Activated naive CD4-positive, alpha-beta T cell treated with anti-CD3 and anti-CD28 coated beads, Interleukin-2, amount 50 U/mL, for 16 hours (primary cell): ENCODE measurements around the gene TAF8.
A peak's percentile ranks its signal among the peaks of the same experiment; 100 is the strongest.
"Not testable (repeated sequence)": the region's sequence is repeated elsewhere in the genome, so short reads cannot be mapped to it uniquely, and the experiment has no call there.

Source experiments
- DNase-seq: peaks from one replicate; pipeline ENCODE4 v3.0.0-alpha.2; 2020

Gene TAF8, protein sequence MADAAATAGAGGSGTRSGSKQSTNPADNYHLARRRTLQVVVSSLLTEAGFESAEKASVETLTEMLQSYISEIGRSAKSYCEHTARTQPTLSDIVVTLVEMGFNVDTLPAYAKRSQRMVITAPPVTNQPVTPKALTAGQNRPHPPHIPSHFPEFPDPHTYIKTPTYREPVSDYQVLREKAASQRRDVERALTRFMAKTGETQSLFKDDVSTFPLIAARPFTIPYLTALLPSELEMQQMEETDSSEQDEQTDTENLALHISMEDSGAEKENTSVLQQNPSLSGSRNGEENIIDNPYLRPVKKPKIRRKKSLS

DNA sequence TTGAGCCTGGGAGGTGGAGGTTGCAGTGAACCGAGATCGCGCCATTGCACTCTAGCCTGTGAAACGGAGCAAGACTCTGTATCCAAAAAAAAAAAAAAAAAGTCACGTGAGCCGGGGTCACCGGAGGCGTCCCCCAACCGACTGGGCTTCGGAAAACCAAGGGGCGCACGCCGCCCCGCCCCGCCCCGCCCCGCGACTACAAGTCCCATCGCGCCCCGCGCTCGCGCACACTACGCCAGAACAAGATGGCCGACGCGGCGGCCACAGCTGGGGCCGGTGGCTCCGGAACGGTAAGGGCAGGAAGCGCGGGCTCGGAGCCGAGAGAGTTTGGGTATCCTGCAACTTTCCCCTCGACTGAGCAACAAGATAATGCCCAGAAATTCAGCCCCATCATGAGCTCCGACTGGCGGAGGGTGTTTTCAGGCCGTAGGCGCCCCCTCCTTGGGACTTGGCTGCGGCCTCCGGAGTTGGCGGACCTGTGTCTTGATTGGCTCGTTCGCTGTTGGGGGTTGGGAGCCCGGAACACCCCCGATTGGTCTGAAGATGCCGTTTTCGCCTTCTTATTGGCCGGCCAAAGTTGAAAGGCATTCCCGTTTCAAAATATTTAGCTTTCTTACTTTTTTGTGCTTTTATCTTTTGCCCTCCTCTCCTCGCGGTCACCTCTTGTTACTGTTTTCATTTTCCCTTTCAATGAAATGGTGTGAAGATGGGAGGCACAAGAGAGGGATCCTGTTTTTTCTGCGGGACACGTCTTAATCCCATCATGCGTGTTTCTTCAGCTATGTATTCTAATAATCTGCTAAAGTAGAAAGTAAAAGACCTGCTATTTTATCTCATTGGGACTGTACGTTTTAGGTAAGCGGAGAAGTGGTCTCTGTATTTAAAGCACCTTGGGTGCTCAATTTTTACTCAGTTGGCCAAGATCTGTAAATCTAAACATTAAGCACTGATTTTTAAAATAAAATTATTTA, at the start of gene TAF8:
TSS of gene TAF8 (plus strand) at position 228 of the 971 bp plus-strand sequence. CDS start at position 246, 18 bp downstream.
- DNase-seq, result peak; percentile 91

DNA sequence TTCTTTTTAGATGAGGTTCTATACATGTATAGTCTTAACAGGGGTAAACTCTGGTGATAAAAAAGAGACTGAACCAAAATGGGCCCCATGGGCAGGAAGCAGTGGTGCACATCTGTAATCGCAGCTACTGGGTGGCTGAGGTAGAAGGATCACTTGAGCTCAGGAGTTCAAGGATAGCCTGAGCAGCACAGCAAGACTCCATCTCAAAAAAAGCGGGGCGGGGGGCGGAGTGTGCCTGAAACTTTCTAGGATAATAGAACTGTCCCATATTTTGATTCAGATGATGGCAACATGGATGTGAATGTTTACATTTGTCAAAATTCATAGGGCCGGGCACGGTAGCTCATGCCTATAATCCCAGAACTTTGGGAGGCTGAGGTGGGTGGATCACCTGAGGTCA, 48.8 kb upstream of the TAF8 start:
- DNase-seq, result no peak

DNA sequence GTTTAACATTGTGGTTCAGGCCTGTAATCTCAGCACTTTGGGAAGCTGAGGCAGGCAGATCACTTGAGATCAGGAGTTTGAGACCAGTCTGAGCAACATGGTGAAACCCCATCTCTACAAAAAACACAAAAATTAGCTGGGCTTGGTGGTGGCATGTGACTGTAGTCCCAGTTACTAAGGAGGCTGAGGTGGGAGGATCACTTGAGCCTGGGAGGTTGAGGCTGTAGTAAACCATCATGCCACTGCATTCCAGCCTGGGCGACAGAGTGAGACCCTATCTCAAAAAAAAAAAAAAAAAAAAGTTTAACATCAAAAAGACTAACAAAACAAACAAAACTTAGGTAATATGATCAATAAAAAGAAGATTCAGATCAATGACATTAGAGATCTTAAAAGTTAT, 46.7 kb upstream of the TAF8 start:
- not testable (repeated sequence) for DNase-seq

DNA sequence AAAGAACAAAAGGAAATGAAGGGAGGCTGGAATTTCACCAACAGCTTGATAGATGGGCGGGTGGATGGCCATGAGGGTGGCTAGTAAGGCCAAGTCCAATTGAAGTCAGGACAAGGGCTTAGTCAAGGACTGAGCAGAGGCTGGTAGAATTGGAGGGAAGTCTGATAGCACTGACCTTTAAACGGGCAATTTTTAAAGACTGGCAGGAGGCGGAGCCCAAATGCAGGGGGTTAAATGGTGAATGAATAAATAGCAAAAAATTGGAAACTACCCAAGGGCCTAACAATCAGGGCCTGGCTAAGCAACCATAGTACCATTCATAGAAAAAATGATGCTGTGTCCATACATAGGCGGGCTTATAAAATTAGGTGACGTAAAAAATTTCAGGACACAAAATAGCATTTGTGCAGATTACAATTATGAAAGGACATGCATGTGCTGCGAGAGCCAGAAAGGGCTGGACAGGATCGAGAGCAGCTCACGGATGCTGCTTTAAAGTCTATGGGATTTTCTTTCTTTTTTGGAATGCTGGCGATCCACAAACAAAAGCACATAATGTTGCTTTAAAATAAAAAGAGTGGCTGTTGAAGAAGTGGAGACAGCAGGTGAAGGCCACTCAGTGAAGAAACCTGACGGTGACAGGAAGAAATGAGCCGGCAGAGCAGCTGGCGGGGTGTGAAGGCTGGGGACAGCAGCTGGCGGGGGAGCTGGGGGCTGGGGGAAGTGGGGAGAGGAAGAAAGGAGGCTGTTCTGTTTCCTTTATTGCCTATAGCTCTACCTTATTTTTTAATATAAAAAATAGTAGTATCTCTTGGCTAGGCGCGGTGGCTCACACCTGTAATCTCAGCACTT, 42.8 kb upstream of the TAF8 start:
- peak; percentile 46 for DNase-seq

DNA sequence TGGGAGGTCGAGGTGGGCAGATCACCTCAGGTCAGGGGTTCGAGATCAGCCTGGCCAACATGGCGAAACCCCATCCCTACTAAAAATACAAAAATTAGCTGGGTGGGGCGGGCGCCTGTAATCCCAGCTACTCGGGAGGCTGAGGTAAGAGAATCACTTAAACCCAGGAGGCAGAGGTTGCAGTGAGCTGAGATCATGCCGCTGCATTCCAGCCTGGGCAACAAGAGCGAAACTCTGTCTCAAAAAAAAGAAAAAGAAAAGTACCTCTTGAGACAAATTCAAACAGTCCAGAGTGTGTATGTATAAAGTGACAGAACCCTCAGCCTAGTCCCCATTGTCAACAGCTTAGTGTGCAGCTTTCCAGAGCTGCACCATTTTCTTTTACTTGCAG, 42.2 kb upstream of the TAF8 start:
- not testable (repeated sequence) for DNase-seq

DNA sequence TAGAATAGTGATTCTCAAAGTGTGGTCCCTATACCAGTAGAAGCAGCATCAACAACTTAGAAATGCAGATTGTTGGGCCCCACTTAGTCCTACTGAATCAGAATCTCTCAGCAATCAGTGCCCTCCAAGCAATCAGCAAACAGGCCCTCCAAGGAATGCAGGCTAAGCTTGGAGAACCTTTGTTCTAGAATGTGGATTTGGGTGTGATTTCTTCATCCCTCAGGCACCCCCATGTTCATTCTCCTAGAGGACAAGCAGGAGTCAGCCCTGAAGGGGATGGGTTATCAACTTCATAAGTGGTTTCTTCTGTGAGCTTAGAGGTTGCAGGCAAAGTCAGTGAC, 40.5 kb upstream of the TAF8 start:
- DNase-seq, result no peak

DNA sequence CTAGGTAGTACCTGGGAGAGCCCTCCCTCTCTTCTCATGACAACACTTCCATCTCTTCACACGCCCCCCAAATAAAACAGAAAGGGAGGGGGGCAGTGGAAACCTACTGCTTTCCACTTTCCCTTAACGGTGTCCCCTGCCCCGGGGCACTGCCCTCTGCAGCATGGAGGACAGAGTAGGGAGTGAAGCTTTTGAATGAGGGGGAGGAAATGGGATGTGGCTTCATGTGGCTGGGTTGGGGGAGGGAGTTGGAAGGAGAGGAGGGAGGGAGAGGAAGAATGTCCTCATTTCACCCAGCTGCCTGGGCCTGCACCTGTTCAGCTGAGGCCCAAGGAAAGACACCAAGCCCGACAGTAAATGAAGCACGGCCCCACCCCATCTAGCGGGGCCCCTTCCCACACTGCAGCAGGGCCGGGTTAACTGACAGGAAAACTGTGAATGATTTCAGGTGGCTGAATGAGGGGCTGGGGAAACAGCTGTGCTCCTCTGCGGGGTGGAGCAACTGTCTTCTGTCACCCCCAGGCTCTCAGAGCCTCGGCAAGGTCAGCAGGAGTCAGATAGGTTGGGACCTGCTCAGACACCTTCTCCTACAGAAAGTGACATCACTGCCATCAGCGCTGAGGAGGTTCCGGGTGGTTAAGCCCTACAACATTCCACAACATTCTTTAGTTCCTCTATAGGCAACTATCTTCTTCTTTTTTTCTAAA, 40.0 kb upstream of the TAF8 start:
- DNase-seq, result peak; percentile 12

DNA sequence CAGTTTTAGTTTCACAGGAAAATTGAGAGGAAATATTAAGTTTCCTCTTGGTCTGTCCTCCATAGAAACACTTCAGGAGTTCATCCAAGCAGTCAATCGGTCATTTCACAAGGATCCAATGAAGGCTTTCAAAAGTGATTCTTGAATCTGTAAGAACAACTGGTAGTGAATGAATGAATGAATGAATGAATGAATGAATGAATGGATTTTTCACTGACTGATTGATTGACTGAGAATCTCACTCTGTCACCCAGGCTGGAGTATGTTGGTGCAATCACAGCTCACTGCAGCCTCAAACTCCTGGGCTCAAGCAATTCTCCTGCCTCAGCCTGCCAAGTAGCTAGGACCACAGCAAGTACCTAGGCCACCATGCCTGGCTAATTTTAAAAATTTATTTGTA, 39.4 kb upstream of the TAF8 start:
- no peak for DNase-seq

DNA sequence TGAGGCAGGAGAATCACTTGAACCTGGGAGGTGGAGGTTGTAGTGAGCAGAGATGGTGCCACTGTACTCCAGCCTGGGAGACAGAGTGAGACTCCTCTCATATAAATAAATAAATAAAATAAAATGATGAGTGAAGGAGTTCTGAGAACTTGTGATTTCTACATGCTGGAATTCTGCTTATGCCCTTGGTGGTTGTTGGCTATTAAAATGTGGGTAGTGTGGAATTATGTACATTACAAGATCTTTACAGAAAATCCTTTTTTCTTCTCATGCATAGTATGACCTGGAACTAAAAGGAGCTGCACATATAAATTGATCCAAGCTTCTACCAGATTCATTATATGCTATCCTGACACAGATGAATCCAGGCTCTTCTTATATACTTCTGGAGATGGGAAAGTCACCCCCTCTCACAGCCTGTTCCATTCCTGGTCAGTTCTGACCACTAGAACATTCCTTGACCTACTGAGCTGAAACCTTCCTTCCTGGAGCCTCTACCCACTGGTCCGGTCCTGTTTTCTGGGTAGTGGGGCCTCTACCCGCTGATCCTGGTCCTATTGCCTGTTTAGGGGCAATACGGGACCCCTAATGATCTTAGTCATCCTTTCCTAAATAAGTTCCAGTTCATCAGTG, 37.7 kb upstream of the TAF8 start:
- DNase-seq, result no peak

DNA sequence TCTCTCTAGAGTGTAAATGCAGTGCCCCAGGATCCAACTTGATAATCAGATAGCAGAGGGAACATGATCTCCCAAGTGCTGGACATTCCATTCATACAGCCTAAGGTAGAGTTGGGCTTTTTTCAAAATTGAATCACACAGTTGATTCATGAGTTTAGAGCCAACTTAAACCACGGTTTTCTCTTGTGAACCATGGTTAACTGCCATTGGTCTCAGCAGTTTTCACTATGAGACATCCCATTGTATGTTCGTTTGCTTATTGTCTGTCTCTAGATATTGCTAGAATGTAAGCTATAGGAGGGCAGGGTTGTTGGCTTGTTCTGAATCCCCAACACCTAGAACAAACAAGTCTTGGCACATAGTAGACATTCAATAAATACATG, 37.2 kb upstream of the TAF8 start:
- no peak for DNase-seq

DNA sequence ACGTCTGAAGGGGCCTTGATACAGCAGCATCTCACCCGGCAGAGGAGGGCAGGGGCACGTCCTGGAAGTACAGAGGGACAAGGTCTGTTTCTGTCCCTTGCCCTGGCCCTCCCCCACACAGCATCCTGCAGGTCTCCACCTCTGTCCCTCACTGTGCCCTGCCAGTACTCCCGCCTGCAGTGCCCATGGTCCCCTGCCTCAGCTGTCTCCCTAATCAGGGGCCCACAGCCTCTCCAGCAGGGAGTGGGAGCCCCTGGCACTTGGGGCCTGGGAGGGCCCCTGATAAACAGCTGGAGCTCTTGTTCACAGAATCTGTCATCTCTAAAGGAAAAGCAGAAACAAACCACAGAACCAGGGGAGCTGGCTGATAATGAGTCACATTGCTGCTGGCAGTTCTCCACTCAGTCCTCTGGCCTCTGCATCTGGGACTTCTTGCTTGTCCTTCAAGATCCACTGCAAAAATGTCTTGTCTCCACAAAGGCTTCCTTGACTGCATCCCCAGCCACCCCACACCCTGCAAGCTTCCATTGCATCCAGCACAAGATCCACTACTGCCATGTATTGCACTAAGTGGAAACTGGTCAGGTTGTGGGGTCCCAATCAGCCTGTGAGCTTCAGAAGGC, 33.2 kb upstream of the TAF8 start:
- DNase-seq, result peak; percentile 22

DNA sequence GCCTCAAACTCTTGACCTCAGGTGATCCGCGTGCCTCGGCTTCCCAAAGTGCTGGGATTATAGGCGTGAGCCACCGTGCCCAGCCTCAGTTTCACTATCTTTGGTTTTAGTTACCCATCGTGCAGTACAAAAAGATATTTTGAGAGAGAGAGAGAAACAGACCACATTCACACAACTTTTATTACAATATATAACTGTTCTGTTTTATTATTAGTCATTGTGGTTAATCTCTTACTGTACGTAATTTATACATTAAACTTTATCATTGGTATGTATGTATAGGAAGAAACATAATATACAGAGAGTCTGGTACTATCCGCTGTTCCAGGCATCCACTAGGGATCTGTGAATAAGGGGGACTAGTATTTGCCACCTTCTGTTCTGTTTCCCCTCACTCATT, 29.4 kb upstream of the TAF8 start:
- no peak for DNase-seq

DNA sequence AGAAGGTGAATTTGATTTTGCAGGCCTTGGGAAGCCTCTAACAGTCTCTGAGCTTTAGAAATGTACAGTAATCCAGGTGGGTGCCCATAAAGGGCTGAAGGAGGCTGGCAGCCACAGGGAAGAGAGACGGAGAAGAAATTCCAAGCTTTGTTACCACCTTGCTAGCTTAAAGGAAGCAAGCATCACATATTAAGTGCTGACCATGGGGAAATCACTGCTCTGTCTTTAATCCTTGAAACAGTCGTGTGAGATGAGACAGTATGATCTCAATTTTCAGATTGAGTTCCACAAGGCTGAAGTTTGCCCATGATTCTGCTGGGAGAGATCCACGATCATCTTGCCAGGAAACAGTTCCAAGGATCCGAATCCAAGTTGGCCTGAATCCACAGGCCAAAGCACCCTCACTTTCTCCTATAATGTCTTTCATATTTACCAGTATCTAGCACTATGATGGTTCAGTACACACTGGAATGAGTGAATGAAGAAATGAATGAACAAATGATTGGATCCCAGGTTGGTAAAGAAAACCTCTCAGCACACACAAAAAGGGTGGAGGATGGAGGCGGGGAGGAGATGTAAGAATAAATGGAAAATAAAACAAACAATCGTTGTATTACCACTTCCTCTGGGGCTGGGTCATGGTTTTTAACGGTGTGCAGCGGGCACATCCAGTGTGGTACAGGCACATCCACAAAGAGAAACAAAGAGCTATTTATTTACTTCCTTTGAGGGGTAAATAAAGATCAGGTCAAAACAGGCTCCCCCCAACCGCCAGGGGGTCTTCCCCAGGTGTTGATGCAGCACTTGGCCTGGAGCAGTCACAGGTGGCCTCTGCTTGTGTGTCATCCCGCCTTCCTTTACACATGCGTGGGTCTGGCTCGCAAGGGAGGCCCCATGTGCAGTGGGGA, 28.2 kb upstream of the TAF8 start:
- peak; percentile 74 for DNase-seq

DNA sequence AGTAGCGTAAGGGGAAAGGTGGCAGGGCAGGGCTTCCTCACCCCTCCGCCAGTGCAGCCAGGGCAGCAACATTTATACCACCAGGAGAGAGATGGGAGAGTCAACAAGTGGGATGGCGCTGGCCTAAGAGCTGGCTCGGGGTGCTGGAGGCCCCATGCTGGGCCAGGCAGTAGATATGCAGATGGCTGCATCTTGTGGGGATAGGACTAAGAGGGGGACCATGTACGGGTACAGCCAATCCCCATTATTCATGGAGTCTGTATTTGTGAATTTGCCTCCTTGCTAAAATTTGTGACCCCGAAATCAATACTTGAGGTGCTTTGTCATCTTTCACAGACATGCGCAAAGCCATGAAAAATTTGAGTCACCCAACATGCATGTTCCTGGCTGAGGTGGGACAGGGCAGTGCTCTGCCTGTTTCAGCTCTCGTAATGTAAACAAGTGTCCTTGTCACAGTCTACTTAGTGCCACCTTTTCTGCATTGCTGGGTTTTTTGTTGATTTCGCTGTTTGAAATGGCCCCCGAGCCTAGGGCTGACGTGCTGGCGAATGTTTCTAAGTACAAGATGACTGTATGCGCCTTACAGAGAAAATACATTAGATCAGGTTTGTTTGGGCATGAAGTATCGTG, 27.5 kb upstream of the TAF8 start:
- DNase-seq, result peak; percentile 24

DNA sequence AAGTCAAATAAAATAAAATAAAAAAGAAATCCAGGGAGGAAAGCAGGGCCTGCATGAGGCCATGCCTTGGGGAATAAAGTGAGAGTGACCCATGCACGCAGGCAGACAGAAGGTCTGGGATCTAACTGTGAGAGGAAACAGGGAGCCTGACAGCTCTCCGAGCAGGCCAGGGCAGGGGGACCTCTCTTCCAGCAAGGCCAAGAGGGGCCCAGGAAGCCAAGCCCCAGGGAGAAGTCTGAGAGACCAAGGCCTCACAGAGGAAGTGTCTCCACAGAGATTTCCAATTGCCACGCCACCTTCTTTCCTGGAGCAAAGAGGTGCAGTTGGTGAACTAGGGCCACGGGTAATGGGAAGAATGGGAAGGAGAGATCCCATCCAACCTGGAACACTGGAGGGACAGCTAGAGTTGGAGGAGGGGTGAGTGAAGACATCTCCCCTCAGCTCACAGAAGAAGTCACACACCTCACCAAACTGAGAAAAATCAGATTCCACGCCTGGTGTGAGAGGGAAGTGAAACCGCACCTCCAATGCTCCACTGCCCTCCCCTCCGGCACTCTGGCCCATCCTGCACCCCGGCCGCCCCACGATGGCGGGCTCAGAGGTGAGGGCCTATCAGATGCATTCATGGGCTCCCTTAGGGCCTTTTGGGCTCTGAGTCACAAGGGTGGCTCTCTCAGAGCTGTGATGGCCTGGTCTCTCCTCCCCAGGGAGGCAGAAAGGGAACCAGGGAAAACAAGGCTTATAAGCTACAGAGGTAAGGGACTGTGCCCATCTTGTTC, 25.1 kb upstream of the TAF8 start:
- no peak for DNase-seq

DNA sequence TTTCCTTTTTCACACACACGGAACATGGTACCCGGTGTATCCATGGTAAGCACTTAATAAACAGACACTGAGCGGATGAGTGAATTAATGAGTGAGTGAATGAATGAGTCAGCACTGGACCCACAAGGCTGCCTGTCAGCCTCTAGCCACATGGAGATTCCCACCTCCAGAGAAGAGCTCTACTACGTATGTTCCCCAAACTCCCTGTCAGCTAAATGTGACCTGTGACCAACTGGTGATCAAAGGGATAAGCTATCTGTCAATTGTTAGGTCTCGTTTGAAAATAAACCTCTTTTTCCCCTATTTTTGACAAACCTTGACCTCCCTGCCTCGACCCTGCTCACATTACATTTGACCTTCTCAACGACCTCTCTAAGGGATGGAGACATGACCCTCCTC, 24.5 kb upstream of the TAF8 start:
- no peak for DNase-seq

DNA sequence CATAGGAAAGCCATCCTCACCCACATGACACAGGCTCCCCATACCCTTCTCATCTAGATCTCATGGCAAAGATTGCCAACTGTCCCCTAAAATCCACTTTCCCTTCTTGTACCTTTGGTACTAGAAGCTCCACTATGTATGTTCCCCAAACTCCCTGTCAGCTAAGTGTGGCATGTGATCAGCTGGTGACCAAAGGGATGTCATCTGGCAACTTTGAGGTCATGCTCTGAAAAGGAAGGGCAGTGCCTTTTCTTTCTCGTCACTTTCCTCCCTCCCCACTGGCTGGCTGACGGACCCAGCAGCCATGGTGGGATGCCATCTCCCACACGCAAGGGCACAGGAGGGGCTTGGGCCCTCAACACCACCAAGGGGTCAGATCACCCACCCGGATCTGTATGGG, 23.8 kb upstream of the TAF8 start:
- DNase-seq, result no peak

DNA sequence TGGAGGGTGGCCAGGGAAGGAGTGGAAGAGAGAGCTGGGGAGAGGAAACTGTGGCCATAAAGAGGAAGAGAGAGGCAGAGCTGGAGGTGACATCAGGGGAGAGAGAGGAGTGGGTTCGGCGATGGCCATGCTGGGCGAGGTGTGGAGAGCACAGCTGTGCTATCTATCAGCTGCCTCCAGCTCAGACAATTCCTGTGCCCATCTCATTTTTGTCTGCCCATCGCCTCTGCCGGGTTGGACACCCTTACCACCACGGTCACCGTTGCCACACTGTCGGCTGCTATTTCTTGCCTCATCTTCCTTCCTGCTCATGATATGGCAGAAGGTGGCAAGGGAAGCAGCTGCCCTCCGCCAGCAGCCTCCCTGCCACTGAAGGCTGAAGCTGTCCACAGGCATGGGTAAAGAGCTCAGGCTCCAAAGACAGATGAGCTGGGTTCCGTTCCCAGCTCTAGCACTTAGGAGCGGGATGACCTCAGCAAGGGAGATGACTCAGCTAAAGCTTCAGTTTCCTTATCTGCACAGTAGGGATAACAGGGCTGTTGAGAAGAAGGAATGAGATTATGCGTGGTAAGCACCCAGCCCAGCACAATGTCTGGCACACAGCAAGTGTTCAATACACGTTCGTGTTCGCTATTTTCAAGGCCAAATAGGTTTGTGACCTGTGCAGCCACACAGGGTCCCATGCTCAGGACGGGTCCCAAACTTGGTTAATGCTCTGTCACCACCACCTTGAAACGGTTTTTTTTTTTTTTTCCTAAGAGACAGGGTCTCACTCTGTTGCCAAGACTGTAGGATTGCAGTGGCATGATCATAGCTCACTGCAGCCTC, 21.9 kb upstream of the TAF8 start:
- peak; percentile 13 for DNase-seq
